Measurements from ENCODE around the gene RCAN2.

The RCAN2 gene

GRCh38 chr6:46254331-46254730, 236.9 kb downstream of the RCAN2 start:
- DNase-seq (ENCODE audit: low spot score), result no peak

GRCh38 chr6:46251583-46252339, 239.5 kb downstream of the RCAN2 start:
- DNase-seq (ENCODE audit: low spot score), result no peak

GRCh38 chr6:46248143-46248542, 243.1 kb downstream of the RCAN2 start:
- DNase-seq (ENCODE audit: low spot score), result no peak

- DNase-seq (ENCODE audit: low spot score), result no peak
These were observed 244.5 kb downstream of the RCAN2 start for GRCh38 chr6:46246727-46247126.

GRCh38 chr6:46246081-46246480, 245.2 kb downstream of the RCAN2 start:
- no peak for DNase-seq (ENCODE audit: low spot score)

- no peak for DNase-seq (ENCODE audit: low spot score)
These were observed 246.6 kb downstream of the RCAN2 start for GRCh38 chr6:46244670-46245069.

- no peak for DNase-seq (ENCODE audit: low spot score)
These were observed 247.5 kb downstream of the RCAN2 start for GRCh38 chr6:46243754-46244153.

GRCh38 chr6:46242921-46243320, 248.3 kb downstream of the RCAN2 start:
- no peak for DNase-seq (ENCODE audit: low spot score)

- no peak for DNase-seq (ENCODE audit: low spot score)
These were observed 250.2 kb downstream of the RCAN2 start for GRCh38 chr6:46240866-46241565.

GRCh38 chr6:46236752-46237151, 254.5 kb downstream of the RCAN2 start:
- no peak for DNase-seq (ENCODE audit: low spot score)

GRCh38 chr6:46235242-46235641, 256.0 kb downstream of the RCAN2 start:
- DNase-seq (ENCODE audit: low spot score), result no peak

GRCh38 chr6:46234700-46235099, 256.5 kb downstream of the RCAN2 start:
- no peak for DNase-seq (ENCODE audit: low spot score)

GRCh38 chr6:46234156-46234556, 257.1 kb downstream of the RCAN2 start:
- no peak for DNase-seq (ENCODE audit: low spot score)

- DNase-seq (ENCODE audit: low spot score), result no peak
These were observed 258.1 kb downstream of the RCAN2 start for GRCh38 chr6:46233129-46233528.

- DNase-seq (ENCODE audit: low spot score), result no peak
These were observed 269.0 kb downstream of the RCAN2 start for GRCh38 chr6:46222286-46222685.

- peak; percentile 56 for DNase-seq (ENCODE audit: low spot score)
These were observed 269.9 kb downstream of the RCAN2 start for GRCh38 chr6:46221222-46221793.

GRCh38 chr6:46220352-46221221, 270.7 kb downstream of the RCAN2 start:
- DNase-seq (ENCODE audit: low spot score), result no peak

- DNase-seq (ENCODE audit: low spot score), result no peak
These were observed 271.6 kb downstream of the RCAN2 start for GRCh38 chr6:46219661-46220060.

GRCh38 chr6:46218457-46218856, 272.8 kb downstream of the RCAN2 start:
- no peak for DNase-seq (ENCODE audit: low spot score)

- DNase-seq (ENCODE audit: low spot score), result no peak
These were observed 273.5 kb downstream of the RCAN2 start for GRCh38 chr6:46217671-46218131.

GRCh38 chr6:46216879-46217278, 274.4 kb downstream of the RCAN2 start:
- no peak for DNase-seq (ENCODE audit: low spot score)

- DNase-seq (ENCODE audit: low spot score), result no peak
These were observed 275.5 kb downstream of the RCAN2 start for GRCh38 chr6:46215777-46216176.
